ENCODE results near the gene LST1.

- TF ChIP-seq CSRNP3 (CRISPR knock-in tag; IDR thresholded peaks at IDR 0.05) (no peak), ZC3H10 (CRISPR knock-in tag; IDR thresholded peaks at IDR 0.05) (no peak), PATZ1 (CRISPR knock-in tag; IDR thresholded peaks at IDR 0.05; ENCODE audit: borderline replicate concordance) (no peak), ISL1 (CRISPR knock-in tag; IDR thresholded peaks at IDR 0.05) (no peak), CREB5 (CRISPR knock-in tag; IDR thresholded peaks at IDR 0.05; ENCODE audit: low read depth) (no peak), ZFP30 (CRISPR knock-in tag; IDR thresholded peaks at IDR 0.05) (no peak), TCF4 (CRISPR knock-in tag; IDR thresholded peaks at IDR 0.05; ENCODE audit: borderline replicate concordance) (no peak), ZFP3 (CRISPR knock-in tag; IDR thresholded peaks at IDR 0.05) (no peak), SNAI2 (CRISPR knock-in tag; IDR thresholded peaks at IDR 0.05) (no peak)
Measured at GRCh38 chr6:31631209-31631608, 45.1 kb downstream of the LST1 start.

Data from SK-N-SH treated with all-trans-retinoic acid at 6 μM for 48 hours (cell line).